ENCODE results near the gene CCDC6. TPM values are rescaled to one million over a fixed set of nuclear protein-coding genes. Genes with fewer than 3 reads are reported as not detected.

The CCDC6 gene
- total and polyA plus RNA-seq, 9 of the 15 experiments (the other 6 are each of a cell fraction or from before 2014, with no cell fraction given): 10.4 to 41.0 (median 20.9) TPM

DNA sequence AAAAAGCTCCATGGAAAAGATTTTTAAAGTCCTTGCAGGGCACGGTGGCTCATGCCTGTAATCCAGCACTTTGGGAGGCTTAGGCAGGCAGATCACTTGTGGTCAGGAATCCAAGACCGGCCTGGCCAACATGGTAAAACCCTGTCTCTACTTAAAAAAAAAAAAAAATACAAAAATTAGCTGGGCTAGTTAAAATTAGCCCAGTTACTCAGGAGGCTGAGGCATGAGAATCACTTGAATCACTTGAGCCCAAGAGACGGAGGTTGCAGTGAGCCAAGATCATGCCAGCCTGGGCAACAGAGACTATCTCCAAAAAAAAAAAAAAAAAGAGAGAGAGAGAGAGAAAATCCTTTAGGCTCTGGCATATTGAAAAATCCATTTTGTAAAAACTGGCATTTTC, 61.9 kb downstream of the CCDC6 start:
- FAIRE-seq (no peak), DNase-seq (ENCODE audit: extremely low read depth in 1 of 4, low spot score in 3 of 4) (no peak), ATAC-seq (no peak)
- TF ChIP-seq ZNF311 (CRISPR knock-in tag; IDR thresholded peaks at IDR 0.05) (no peak), POLR3A (IDR thresholded peaks at IDR 0.05; ENCODE audit: borderline replicate concordance, extremely low read depth, insufficient read depth, insufficient read length) (no peak), ZNF41 (CRISPR knock-in tag; conservative IDR thresholded peaks at IDR 0.05) (no peak), PHF21A (IDR thresholded peaks at IDR 0.05; ENCODE audit: borderline replicate concordance, low read depth) (no peak), PTTG1 (tag; IDR thresholded peaks at IDR 0.05; ENCODE audit: low read depth) (no peak), NFIC (IDR thresholded peaks at IDR 0.05) (no peak), SMAD1 (IDR thresholded peaks at IDR 0.05; ENCODE audit: low read depth, low read length, partially characterized antibody) (no peak), TRIM24 (IDR thresholded peaks at IDR 0.05) (no peak), HES1 (IDR thresholded peaks at IDR 0.05; ENCODE audit: low read depth) (no peak)
- TF ChIP-seq, protein P1, sequence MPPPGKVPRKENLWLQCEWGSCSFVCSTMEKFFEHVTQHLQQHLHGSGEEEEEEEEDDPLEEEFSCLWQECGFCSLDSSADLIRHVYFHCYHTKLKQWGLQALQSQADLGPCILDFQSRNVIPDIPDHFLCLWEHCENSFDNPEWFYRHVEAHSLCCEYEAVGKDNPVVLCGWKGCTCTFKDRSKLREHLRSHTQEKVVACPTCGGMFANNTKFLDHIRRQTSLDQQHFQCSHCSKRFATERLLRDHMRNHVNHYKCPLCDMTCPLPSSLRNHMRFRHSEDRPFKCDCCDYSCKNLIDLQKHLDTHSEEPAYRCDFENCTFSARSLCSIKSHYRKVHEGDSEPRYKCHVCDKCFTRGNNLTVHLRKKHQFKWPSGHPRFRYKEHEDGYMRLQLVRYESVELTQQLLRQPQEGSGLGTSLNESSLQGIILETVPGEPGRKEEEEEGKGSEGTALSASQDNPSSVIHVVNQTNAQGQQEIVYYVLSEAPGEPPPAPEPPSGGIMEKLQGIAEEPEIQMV (tag; conservative IDR thresholded peaks at IDR 0.05; ENCODE audit: low read depth): no peak
- Histone ChIP-seq H3K27ac (ENCODE audit: extremely low read depth, low read depth, low read length) (no peak overlapping the region), H3K4me1 (replicated peaks in 1 of 2; ENCODE audit: control insufficient read depth in 2 of 2, insufficient read depth in 2 of 2, low read length in 2 of 2) (no peaks in the 10 kb centered on the region; a peak in 1 of 5 replicates), H3K36me3 (ENCODE audit: control insufficient read depth, insufficient read depth, low read length) (peaks cover 40% of the 10 kb centered on the region; the same call in 1 of the 3 replicates), H3K9me3 (replicated peaks; ENCODE audit: control insufficient read depth, insufficient read depth, low read depth, low read length) (no peaks in the 10 kb centered on the region), H3K4me3 (no peak overlapping the region), H2AFZ (ENCODE audit: low read depth, low read length) (no peak overlapping the region), H3K27me3 (ENCODE audit: control insufficient read depth in 2 of 2, insufficient read depth in 2 of 2, low read length in 2 of 2) (no peaks in the 10 kb centered on the region), H3K9me1 (ENCODE audit: control insufficient read depth, insufficient read depth, low read length) (no peaks in the 10 kb centered on the region), H3K9ac (ENCODE audit: insufficient read depth in 1 of 2, low read depth in 2 of 2, low read length in 2 of 2) (no peak overlapping the region), H3K79me2 (ENCODE audit: control insufficient read depth, insufficient read depth, low read length) (no peaks in the 10 kb centered on the region), H3K4me2 (ENCODE audit: insufficient read depth, low read length) (no peak overlapping the region), H4K20me1 (replicated peaks; ENCODE audit: control insufficient read depth, insufficient read depth, low read length) (no peaks in the 10 kb centered on the region)
- BruUV-seq (replicated peaks): no TSS peak
- intact Hi-C loops (cut with micrococcal nuclease): no loop called here
- in situ Hi-C loops (cut with MboI): loop anchor here (25.0 kb wide), 1 partner anchor 818 kb away; no protein-coding TSS in a partner anchor
- ChIA-PET CTCF (ENCODE audit: low intra/inter-chr PET ratio) (no interaction called here), POLR2A (interaction anchor here (1.7 kb wide), 1 partner anchor 41 kb away, joined by 3 read pairs; no protein-coding TSS in a partner anchor)
- 93% methylated on average over 2 of the region's 3 CpGs for WGBS (ENCODE audit: insufficient coverage, low coverage, missing lambda C conversion rate)
